HCT116 (cell line): ENCODE data around the gene DGKB. TPM values are rescaled to one million over a fixed set of nuclear protein-coding genes. Genes with fewer than 3 reads are reported as not detected.
A peak's percentile ranks its signal among the peaks of the same experiment; 100 is the strongest.

Experiments
- ATAC-seq: fragments of 200-7000 bp; cut with Tn5 transposase; 2 replicates; pipeline ENCODE4 v1.9.1; 2020; ENCODE audit warnings: mild to moderate bottlenecking, moderate library complexity
- BruUV-seq: library from RNA; stranded (reverse); fragments of 400-500 nt; replicated peaks from 2 replicates; lab custom pipeline; 2021; lab: Mats Ljungman, UMichigan
- CTCF ChIA-PET: fragments of 300-600 bp; sonication (Branson Sonifier 250); formaldehyde crosslinking; loops from one replicate; lab custom pipeline; 2021; ENCODE audit warnings: antibody characterized with exemption; lab: Charles Lee
- POLR2A ChIA-PET: fragments of 300-600, 350-600 bp; sonication (Branson Sonifier 250); formaldehyde crosslinking; loops from one replicate; lab custom pipeline; 2021; ENCODE audit warnings: antibody characterized with exemption; lab: Charles Lee
- RAD21 ChIA-PET, 2 experiments: fragments of 300-600 bp; sonication (Branson Sonifier 250); formaldehyde crosslinking; loops; one replicate each; lab custom pipeline; 2023; ENCODE audit warnings: low total read pairs in 2 of 2; ENCODE audit not compliant: uncharacterized antibody in 2 of 2, unreplicated experiment in 2 of 2, low non-redundant PET in 1 of 2; lab: Charles Lee
- DNase-seq: peaks from one replicate; pipeline ENCODE4 v3.0.0-alpha.2; 2010; ENCODE audit warnings: low read depth, low spot score
- H2AFZ ChIP-seq: fragments of 200-600 bp; shearing (Covaris generic), sonication (generic); 2 replicates; pipeline ENCODE4 v1.6.1; 2017; ENCODE audit warnings: low read depth, mixed run types, mixed read lengths, antibody characterized with exemption, low read length; ENCODE audit not compliant: poor library complexity, severe bottlenecking
- H3K27ac ChIP-seq: 2 replicates; pipeline ENCODE4 v1.5.1; 2012; ENCODE audit warnings: low read depth, low read length
- H3K27me3 ChIP-seq: fragments of 200-600 bp; sonication (generic); 2 replicates; pipeline ENCODE4 v1.6.1; 2016; ENCODE audit warnings: mixed run types, low read length, mixed read lengths; ENCODE audit not compliant: insufficient read depth
- H3K36me3 ChIP-seq, 2 experiments: fragments of 200-500 bp in 1 of 2; fragments of 200-600 bp in 1 of 2; sonication (Bioruptor generic) in 1 of 2; sonication (generic) in 1 of 2; 2 replicates each; pipeline versions ENCODE4 v1.5.1 to v1.6.1; 2014 to 2016; ENCODE audit warnings: low read length in 2 of 2, inconsistent platforms in 1 of 2, mixed read lengths in 1 of 2, mixed run types in 1 of 2; ENCODE audit not compliant: insufficient read depth in 2 of 2, control insufficient read depth in 1 of 2
- H3K4me1 ChIP-seq, 2 experiments: fragments of 200-600 bp in 1 of 2; sonication (generic) in 1 of 2; 2 replicates each; pipeline versions ENCODE4 v1.5.1 to v1.6.1; 2012 to 2017; ENCODE audit warnings: low read length in 2 of 2, inconsistent platforms in 1 of 2, mild to moderate bottlenecking in 1 of 2, mixed read lengths in 1 of 2, mixed run types in 1 of 2, moderate library complexity in 1 of 2; ENCODE audit not compliant: insufficient read depth in 2 of 2, control insufficient read depth in 1 of 2
- H3K4me2 ChIP-seq: fragments of 200-600 bp; sonication (generic); 2 replicates; pipeline ENCODE4 v1.6.1; 2017; ENCODE audit warnings: mixed run types, low read length, mixed read lengths
- H3K4me3 ChIP-seq, 2 experiments: fragments of 200-600 bp in 1 of 2; sonication (generic) in 1 of 2; replicated peaks in 1 of 2; 2 replicates each; pipeline ENCODE4 v1.5.1; 2011 to 2016; ENCODE audit warnings: low read length in 2 of 2, control low read depth in 1 of 2, low read depth in 1 of 2, mild to moderate bottlenecking in 1 of 2, mixed read lengths in 1 of 2, mixed run types in 1 of 2
- H3K79me2 ChIP-seq: fragments of 200-600 bp; sonication (generic); 2 replicates; pipeline ENCODE4 v1.6.1; 2017; ENCODE audit warnings: mild to moderate bottlenecking, mixed run types, low read length, moderate library complexity, mixed read lengths; ENCODE audit not compliant: insufficient read depth
- H3K9ac ChIP-seq: fragments of 200-600 bp; sonication (generic); 2 replicates; pipeline ENCODE4 v1.6.1; 2016; ENCODE audit warnings: low read length, mixed read lengths
- H3K9me2 ChIP-seq: fragments of 200-600 bp; sonication (generic), shearing (Covaris generic); 2 replicates; pipeline ENCODE4 v1.6.1; 2017; ENCODE audit warnings: mixed run types, mild to moderate bottlenecking, moderate library complexity; ENCODE audit not compliant: insufficient read depth
- H3K9me3 ChIP-seq, 2 experiments: fragments of 200-500 bp in 1 of 2; fragments of 200-600 bp in 1 of 2; sonication (Bioruptor generic) in 1 of 2; sonication (generic) in 1 of 2; 2 replicates each; pipeline ENCODE4 v1.6.1; 2014 to 2017; ENCODE audit warnings: low read length in 2 of 2, mixed read lengths in 2 of 2, inconsistent platforms in 1 of 2, low read depth in 1 of 2, mild to moderate bottlenecking in 1 of 2, mixed run types in 1 of 2, moderate library complexity in 1 of 2; ENCODE audit not compliant: control insufficient read depth in 1 of 2, insufficient read depth in 1 of 2
- H4K20me1 ChIP-seq: fragments of 200-600 bp; sonication (generic), shearing (Covaris generic); 2 replicates; pipeline ENCODE4 v1.6.1; 2017; ENCODE audit warnings: mixed run types, mild to moderate bottlenecking, moderate library complexity; ENCODE audit not compliant: insufficient read depth
- ATF3 ChIP-seq: IDR thresholded peaks from 2 replicates; pipeline ENCODE4 v1.6.1; 2012
- CBX3 ChIP-seq: IDR thresholded peaks from 2 replicates; pipeline ENCODE4 v1.6.1; 2012; ENCODE audit warnings: low read depth
- EGR1 ChIP-seq: IDR thresholded peaks from 2 replicates; pipeline ENCODE4 v1.6.1; 2012; ENCODE audit warnings: low read depth
- FOSL1 ChIP-seq: IDR thresholded peaks from 2 replicates; pipeline ENCODE4 v1.6.1; 2012; ENCODE audit warnings: low read depth
- JUND ChIP-seq: IDR thresholded peaks from 2 replicates; pipeline ENCODE4 v1.6.1; 2012
- MAX ChIP-seq: IDR thresholded peaks from 2 replicates; pipeline ENCODE4 v1.6.1; 2012
- POLR2A ChIP-seq: IDR thresholded peaks from 2 replicates; pipeline ENCODE4 v1.7.0; 2011; ENCODE audit warnings: borderline replicate concordance; ENCODE audit not compliant: insufficient read depth, insufficient read length; ENCODE audit errors: extremely low read depth
- POLR2AphosphoS5 ChIP-seq: IDR thresholded peaks from 2 replicates; pipeline ENCODE4 v1.6.1; 2011; ENCODE audit warnings: mild to moderate bottlenecking, low read depth, low read length, moderate library complexity
- RAD21 ChIP-seq: IDR thresholded peaks from 2 replicates; pipeline ENCODE4 v1.6.1; 2012; ENCODE audit warnings: low read depth, mild to moderate bottlenecking
- SIN3A ChIP-seq: IDR thresholded peaks from 2 replicates; pipeline ENCODE4 v1.6.1; 2012; ENCODE audit warnings: low read depth
- SP1 ChIP-seq: IDR thresholded peaks from 2 replicates; pipeline ENCODE4 v1.6.1; 2012; ENCODE audit warnings: low read depth
- SRF ChIP-seq: IDR thresholded peaks from 2 replicates; pipeline ENCODE4 v1.6.1; 2012; ENCODE audit warnings: low read depth
- YY1 ChIP-seq: IDR thresholded peaks from 2 replicates; pipeline ENCODE4 v1.6.1; 2011; ENCODE audit warnings: low read length, low read depth, moderate library complexity, mild to moderate bottlenecking; ENCODE audit not compliant: insufficient replicate concordance; ENCODE audit errors: extremely low read depth
- ZFX ChIP-seq: fragments of 450-650 bp; IDR thresholded peaks from 2 replicates; pipeline ENCODE4 v1.6.1; 2017
- intact Hi-C: fragments of 100-400 bp; cut with micrococcal nuclease; formaldehyde crosslinking; loops from 2 replicates; pipeline ENCODE4 v1.10.0; 2022
- total RNA-seq: library from RNA; stranded (reverse); gene quantifications from one replicate; pipeline ENCODE4 v1.2.1, GENCODE V29; 2021; ENCODE audit not compliant: unreplicated experiment

The DGKB gene
- total RNA-seq, 1 experiment from 2014 or later = 0.05 TPM

GRCh38 chr7:14931511-14932215, 29.1 kb upstream of the DGKB start:
- Histone ChIP-seq H3K4me2 (no peak overlapping the region), H4K20me1 (no peaks in the 10 kb centered on the region), H3K4me3 (no peak overlapping the region), H2AFZ (no peak overlapping the region), H3K27me3 (no peaks in the 10 kb centered on the region), H3K9ac (no peak overlapping the region)
- POLR2A ChIA-PET = no interaction called here
- RAD21 ChIA-PET = no interaction called here
- no peak for ATAC-seq
- TF ChIP-seq ATF3 (no peak), FOSL1 (no peak), RAD21 (no peak), SIN3A (no peak), YY1 (no peak), SRF (no peak), CBX3 (no peak), JUND (no peak), POLR2A (no peak), EGR1 (no peak)
- TF ChIP-seq, all 23 proteins: peak for 0
- Histone ChIP-seq H3K4me1 (no peaks in the 10 kb centered on the region), H3K36me3 (no peaks in the 10 kb centered on the region), H3K79me2 (no peaks in the 10 kb centered on the region), H3K9me3 (no peaks in the 10 kb centered on the region), H3K9me2 (no peaks in the 10 kb centered on the region), H3K27ac (no peak overlapping the region)
- CTCF ChIA-PET = no interaction called here
- no TSS peak for BruUV-seq
- intact Hi-C loops = no loop called here
- DNase-seq = no peak

GRCh38 chr7:14924398-14924797, 21.8 kb upstream of the DGKB start:
- DNase-seq = no peak
- ATAC-seq = no peak
- intact Hi-C loops = no loop called here
- Histone ChIP-seq H3K9ac (no peak overlapping the region), H3K4me1 (no peaks in the 10 kb centered on the region), H3K36me3 (no peaks in the 10 kb centered on the region), H3K4me2 (no peak overlapping the region), H3K27me3 (no peaks in the 10 kb centered on the region), H3K79me2 (no peaks in the 10 kb centered on the region), H4K20me1 (no peaks in the 10 kb centered on the region), H3K9me2 (no peaks in the 10 kb centered on the region), H3K4me3 (no peak overlapping the region), H3K9me3 (no peaks in the 10 kb centered on the region), H3K27ac (no peak overlapping the region), H2AFZ (no peak overlapping the region)
- BruUV-seq = no TSS peak
- ChIA-PET POLR2A (no interaction called here), RAD21 (interaction anchor here in 1 of 2 experiments (1.0 kb wide), 1 partner anchor 203 kb away, joined by 3 read pairs; no protein-coding TSS in a partner anchor)
- TF ChIP-seq ZFX (no peak), MAX (no peak), RAD21 (peak; percentile 37; the same call in 1 of the 2 replicates), ATF3 (no peak), POLR2A (no peak), SP1 (no peak), POLR2AphosphoS5 (no peak)
- TF ChIP-seq, all 23 proteins: peak for 1
- CTCF ChIA-PET = interaction anchor here (1.4 to 2.2 kb wide), 2 partner anchors 31 to 207 kb away, joined by 3 to 12 read pairs; no protein-coding TSS in a partner anchor
